H1 (cell line): Measurements from ENCODE around the gene SLC35F3.

Source experiments
- BACH1 ChIP-seq: IDR thresholded peaks from 2 replicates; pipeline ENCODE4 v1.6.1; 2012; ENCODE audit warnings: low read length, improper control_type of control experiment
- CEBPB ChIP-seq: IDR thresholded peaks from 2 replicates; pipeline ENCODE4 v1.6.1; 2012; ENCODE audit warnings: low read depth, low read length
- CREB1 ChIP-seq: IDR thresholded peaks from 2 replicates; pipeline ENCODE4 v1.6.1; 2012; ENCODE audit warnings: inconsistent platforms
- CTCF ChIP-seq, 3 experiments: IDR thresholded peaks; 1 replicate in 2 of 3; 2 replicates in 1 of 3; pipeline versions ENCODE4 v1.5.1 to v1.6.1; 2011; ENCODE audit warnings: low read length in 3 of 3, mild to moderate bottlenecking in 3 of 3, inconsistent platforms in 2 of 3, low read depth in 1 of 3, moderate library complexity in 1 of 3; ENCODE audit not compliant: insufficient read depth in 1 of 3; ENCODE audit errors: control extremely low read depth in 1 of 3
- EZH2 ChIP-seq: fragments of 200-600 bp; sonication (generic); IDR thresholded peaks from 2 replicates; pipeline ENCODE4 v1.7.1; 2012; ENCODE audit warnings: low read depth, mild to moderate bottlenecking, moderate library complexity, low read length, inconsistent platforms; ENCODE audit not compliant: severe bottlenecking
- HDAC2 ChIP-seq, 2 experiments: fragments of 300-600 bp in 1 of 2; sonication (generic) in 1 of 2; IDR thresholded peaks; 2 replicates each; pipeline ENCODE4 v1.6.1; 2011 to 2012; ENCODE audit warnings: low read depth in 2 of 2, low read length in 2 of 2, mild to moderate bottlenecking in 2 of 2, moderate library complexity in 2 of 2, borderline replicate concordance in 1 of 2, inconsistent platforms in 1 of 2
- KDM1A ChIP-seq: fragments of 200-600, 300-600 bp; sonication (generic); IDR thresholded peaks from 2 replicates; pipeline ENCODE4 v1.7.1; 2016; ENCODE audit warnings: mild to moderate bottlenecking, low read length, borderline replicate concordance
- NRF1 ChIP-seq: IDR thresholded peaks from 2 replicates; pipeline ENCODE4 v1.6.1; 2011; ENCODE audit warnings: mild to moderate bottlenecking, low read depth, low read length, improper control_type of control experiment
- POLR2A ChIP-seq, 2 experiments: IDR thresholded peaks; 1 replicate in 1 of 2; 2 replicates in 1 of 2; pipeline ENCODE4 v1.6.1; 2011; ENCODE audit warnings: low read depth in 2 of 2, low read length in 2 of 2, mild to moderate bottlenecking in 2 of 2; ENCODE audit errors: control extremely low read depth in 1 of 2
- POLR2AphosphoS5 ChIP-seq: IDR thresholded peaks from 2 replicates; pipeline ENCODE4 v1.6.1; 2011; ENCODE audit warnings: low read depth, low read length
- RBBP5 ChIP-seq: IDR thresholded peaks from 2 replicates; pipeline ENCODE4 v1.7.1; 2012; ENCODE audit warnings: low read depth, mild to moderate bottlenecking, inconsistent platforms, low read length, moderate library complexity, borderline replicate concordance
- USF2 ChIP-seq: IDR thresholded peaks from 2 replicates; pipeline ENCODE4 v1.6.1; 2011; ENCODE audit warnings: low read length, improper control_type of control experiment
- YY1 ChIP-seq: IDR thresholded peaks from 2 replicates; pipeline ENCODE4 v1.6.1; 2011; ENCODE audit warnings: low read depth, mild to moderate bottlenecking, low read length

GRCh38 chr1:234009668-234010067 is 105.2 kb downstream of the SLC35F3 start:
- no peak for TF ChIP-seq CEBPB
- no peak for TF ChIP-seq CTCF (IDR thresholded peaks at IDR 0.05; ENCODE audit: control extremely low read depth in 1 of 3, insufficient read depth in 1 of 3, low read depth in 1 of 3, low read length in 3 of 3)
- TF ChIP-seq YY1, result no peak
- TF ChIP-seq EZH2, result no peak
- no peak for TF ChIP-seq NRF1
- no peak for TF ChIP-seq USF2
- no peak for TF ChIP-seq CREB1
- no peak for TF ChIP-seq POLR2AphosphoS5
- no peak for TF ChIP-seq KDM1A
- TF ChIP-seq BACH1, result no peak
- TF ChIP-seq RBBP5, result no peak
- TF ChIP-seq HDAC2 (IDR thresholded peaks at IDR 0.05; ENCODE audit: borderline replicate concordance in 1 of 2, low read depth in 2 of 2, low read length in 2 of 2), result no peak
- no peak for TF ChIP-seq POLR2A (IDR thresholded peaks at IDR 0.05; ENCODE audit: control extremely low read depth in 1 of 2, low read depth in 2 of 2, low read length in 2 of 2)
